SK-N-SH (cell line): Measurements from ENCODE around the gene GARRE1.

Source experiments
- CTCF ChIP-seq: fragments of 200-600 bp; sonication (generic); IDR thresholded peaks from 2 replicates; pipeline ENCODE4 v1.6.1; 2017; ENCODE audit warnings: antibody characterized with exemption, mild to moderate bottlenecking, moderate library complexity
- EP300 ChIP-seq, 2 experiments: IDR thresholded peaks; 2 replicates each; pipeline versions ENCODE4 v1.4.0 to v1.6.1; 2012; ENCODE audit warnings: borderline replicate concordance in 1 of 2, low read depth in 1 of 2, low read length in 1 of 2
- EZH2phosphoT487 ChIP-seq: fragments of 200-600 bp; sonication (generic); IDR thresholded peaks from 2 replicates; pipeline ENCODE4 v1.6.1; 2017; ENCODE audit warnings: low read depth, mixed run types, mild to moderate bottlenecking, antibody characterized with exemption, moderate library complexity, borderline replicate concordance
- JUND ChIP-seq: IDR thresholded peaks from 2 replicates; pipeline ENCODE4 v1.4.0; 2012
- MAX ChIP-seq: IDR thresholded peaks from 2 replicates; pipeline ENCODE4 v1.4.0; 2012; ENCODE audit warnings: low read depth
- NFIC ChIP-seq: IDR thresholded peaks from 2 replicates; pipeline ENCODE4 v1.4.0; 2012; ENCODE audit warnings: borderline replicate concordance

GRCh38 chr19:34218818-34219164 lies 35.6 kb upstream of the GARRE1 start:
- TF ChIP-seq EZH2phosphoT487, result no peak
- TF ChIP-seq CTCF, result no peak
- no peak for TF ChIP-seq NFIC
- no peak for TF ChIP-seq EP300 (IDR thresholded peaks at IDR 0.05; ENCODE audit: borderline replicate concordance in 1 of 2, low read depth in 1 of 2, low read length in 1 of 2)
- TF ChIP-seq JUND, result no peak
- TF ChIP-seq MAX, result no peak
